ENCODE results near the gene RNF186. TPM values are rescaled to one million over a fixed set of nuclear protein-coding genes. Genes with fewer than 3 reads are reported as not detected.
"Not testable (repeated sequence)": the region's sequence is repeated elsewhere in the genome, so short reads cannot be mapped to it uniquely, and the experiment has no call there.

RNF186 gene
- total RNA-seq, 1 experiment from 2014 or later: not detected

DNA sequence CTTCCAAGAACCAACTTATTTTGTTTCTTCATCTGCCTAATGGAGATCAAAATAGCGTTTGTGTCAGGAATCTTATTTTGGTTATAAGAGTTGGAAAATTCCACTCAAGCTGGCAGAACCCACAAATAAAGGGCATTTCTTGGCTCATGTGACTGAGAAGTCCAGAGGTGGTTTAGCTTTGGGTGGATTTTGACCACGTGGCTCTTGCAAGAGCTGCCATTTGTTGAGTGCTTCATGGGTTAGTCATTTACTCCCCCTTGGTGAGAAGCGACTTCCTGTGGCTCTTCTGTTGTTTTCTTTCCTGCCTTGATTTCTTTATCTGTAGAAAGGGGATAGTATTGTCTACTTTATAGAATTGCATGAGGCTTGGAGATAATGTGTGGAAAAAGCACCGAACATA is 9.5 kb upstream of the RNF186 start:
- DNase-seq (ENCODE audit: low read depth): peak; percentile 28

DNA sequence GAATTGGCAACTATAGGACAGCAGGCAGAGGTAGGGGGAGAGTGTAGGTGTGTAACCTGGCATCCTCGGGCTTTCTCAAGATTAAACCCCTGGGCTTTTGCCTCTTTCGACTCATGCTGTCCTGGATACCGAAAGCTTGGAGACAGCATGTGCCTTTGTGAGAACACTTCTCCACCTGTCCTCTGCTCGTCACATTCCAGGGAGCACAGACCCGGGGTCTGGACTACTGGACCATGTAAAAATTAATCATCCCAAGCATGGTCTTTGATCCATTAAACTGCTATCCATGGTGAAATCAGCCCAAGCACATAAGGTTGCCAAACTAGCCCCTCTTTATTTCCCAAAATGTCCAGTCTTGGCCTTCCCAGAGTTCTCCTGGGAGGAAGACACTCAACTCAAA is 9.0 kb upstream of the RNF186 start:
- DNase-seq (ENCODE audit: low read depth): no peak

DNA sequence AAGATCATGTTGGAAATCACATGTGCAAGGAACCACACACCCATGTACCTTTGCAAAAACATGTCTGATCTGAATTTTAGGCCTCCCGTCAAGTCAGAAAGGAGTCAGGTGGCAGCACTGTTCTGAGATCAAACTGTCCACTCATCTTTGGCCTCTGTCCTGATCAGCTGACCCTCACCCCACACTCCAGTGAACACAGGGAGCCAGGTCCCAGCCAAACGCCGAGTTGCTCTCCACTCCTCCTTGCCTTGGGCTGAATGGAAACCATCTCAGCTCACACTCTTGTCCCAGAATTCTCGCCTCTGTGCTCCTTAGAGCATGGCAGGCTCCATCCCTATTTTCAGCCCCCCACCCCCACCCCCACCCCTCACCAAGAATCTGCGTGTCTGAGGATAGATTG is 4.6 kb upstream of the RNF186 start:
- no peak for DNase-seq (ENCODE audit: low read depth)

DNA sequence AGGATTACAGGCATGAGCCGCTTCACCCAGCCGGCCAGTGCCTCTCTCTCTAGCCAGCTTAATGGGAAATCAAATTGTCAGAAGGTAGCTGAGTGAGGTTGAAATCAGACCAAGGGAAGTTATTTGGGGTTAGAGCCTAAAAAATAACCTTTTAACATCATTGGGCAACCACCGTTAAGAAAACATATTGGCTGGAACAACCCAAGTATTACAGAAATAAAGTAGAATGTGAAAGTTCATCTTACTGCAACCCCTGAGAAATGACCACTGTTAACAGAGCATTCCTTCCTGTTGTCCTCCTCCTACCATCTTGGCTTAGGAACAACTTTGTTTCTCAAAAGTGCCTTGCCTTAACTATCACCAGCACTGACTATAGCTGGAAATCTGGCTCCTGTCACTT is 3.2 kb upstream of the RNF186 start:
- DNase-seq (ENCODE audit: low read depth): no peak

DNA sequence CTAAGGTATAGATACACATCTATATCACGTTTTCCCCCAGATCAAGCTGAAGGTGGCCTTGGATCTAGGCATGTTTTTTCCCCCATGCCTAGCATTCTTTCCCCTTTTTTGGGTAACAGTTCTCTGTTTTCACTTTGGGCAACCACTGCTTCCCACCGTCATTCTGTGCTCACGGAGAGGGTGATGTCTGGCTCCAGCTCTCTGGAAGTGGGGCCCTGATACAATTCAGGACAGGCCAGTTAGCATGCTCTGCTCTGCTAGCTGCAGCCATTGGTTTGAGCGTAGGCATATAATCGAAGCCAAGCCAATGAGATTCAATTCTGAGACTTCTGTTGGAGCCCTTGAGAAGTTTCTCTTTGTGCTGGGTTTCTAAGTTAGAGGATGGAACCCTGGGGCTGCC is 2.1 kb upstream of the RNF186 start:
- DNase-seq (ENCODE audit: low read depth): no peak

DNA sequence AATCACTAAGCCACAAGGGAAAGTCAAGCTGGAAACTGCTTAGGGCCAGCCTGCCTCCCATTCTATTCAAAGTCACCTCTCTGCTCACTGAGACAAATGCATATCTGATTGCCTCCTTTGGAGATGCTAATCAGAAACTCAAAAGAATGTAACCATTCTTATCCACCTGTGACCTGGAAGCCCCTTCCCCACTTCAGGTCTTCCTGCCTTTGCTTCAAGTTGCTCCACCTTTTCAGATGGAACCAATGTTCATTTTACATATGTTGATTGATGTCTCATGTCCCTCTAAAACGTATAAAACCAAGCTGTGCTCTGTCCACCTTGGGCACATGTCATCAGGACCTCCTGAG is 1.6 kb upstream of the RNF186 start:
- DNase-seq (ENCODE audit: low read depth): not testable (repeated sequence)

DNA sequence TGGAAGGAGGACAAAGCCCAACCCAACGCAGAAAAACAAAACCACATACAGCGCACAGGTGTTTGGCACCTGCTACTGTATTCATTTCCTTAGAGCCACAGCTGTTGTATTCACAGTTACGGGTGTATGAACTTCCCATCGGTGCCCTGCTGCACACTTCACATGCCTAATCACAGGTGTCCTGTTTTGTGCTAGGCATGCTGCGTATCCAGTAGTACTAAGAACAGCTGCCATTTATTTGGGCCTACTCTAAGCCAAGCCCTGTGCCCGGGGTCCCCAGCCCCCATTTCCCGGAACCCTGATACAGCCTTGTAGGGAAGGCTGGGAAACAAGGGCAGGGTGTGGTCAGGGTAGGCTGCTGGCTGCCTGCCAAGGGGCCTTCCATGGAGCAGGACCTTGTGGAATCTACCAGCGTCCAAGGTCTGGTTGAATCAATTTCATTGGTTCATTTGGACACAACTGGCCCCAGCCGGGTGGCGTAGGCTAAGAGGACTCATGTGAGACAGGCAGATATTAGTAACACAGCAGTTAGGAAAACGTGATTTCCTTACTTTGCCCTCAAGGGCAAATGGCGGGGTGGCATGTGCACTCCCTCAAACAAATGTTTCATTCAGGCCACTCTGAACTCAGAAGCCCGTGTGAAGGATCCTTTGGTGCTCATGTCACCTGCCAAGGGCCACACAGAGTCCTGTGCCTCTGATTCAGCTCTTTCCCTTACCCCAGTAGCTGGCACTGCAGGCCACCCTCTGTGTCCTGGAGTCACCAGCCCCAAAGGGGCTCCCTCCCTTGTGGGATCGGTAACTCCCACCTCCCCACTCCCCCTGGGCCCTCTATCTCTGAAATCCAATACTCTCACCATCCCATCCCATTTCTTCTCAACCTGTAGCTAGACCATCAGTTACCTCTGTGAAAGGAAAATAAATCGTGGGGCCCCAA is 986 bp upstream of the RNF186 start:
- DNase-seq (ENCODE audit: low read depth): no peak

DNA sequence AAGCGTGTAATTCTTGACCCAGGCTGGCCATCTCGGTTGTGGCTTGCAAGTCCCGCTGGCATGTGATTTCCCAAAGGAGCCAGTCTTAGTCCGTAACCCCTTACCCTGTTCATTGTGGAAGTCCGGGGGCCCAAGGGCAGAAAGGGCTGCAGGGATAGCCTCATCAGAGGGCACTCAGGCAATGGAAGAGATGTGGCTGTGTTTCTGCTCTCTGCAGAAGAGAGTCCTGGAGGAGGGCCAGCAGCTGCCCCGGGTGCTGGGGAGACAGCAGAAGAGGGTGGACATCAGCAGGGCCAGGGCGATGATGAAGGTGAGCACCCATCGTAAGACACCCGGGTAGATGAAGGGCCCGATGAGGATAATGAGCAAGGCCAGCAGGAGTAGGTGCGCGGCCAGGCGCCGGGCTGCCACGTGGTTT is 830 bp downstream of the RNF186 start:
- no peak for DNase-seq (ENCODE audit: low read depth)

DNA sequence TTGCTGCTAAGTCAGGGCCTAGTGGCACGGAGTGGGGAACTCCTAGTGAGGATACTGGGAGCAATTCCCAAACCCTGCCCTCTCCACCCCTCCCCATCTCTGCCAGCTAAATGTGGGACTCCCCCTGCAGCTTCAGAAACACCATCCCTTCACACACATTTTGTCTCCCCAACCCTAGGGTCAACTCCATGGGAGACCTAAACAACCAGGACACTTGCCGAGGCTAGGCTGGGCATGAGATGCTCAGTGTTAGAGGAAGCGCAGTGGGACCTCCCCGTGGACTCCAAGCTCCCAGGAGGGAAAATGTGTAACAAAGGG is 1.5 kb downstream of the RNF186 start:
- DNase-seq (ENCODE audit: low read depth): no peak

DNA sequence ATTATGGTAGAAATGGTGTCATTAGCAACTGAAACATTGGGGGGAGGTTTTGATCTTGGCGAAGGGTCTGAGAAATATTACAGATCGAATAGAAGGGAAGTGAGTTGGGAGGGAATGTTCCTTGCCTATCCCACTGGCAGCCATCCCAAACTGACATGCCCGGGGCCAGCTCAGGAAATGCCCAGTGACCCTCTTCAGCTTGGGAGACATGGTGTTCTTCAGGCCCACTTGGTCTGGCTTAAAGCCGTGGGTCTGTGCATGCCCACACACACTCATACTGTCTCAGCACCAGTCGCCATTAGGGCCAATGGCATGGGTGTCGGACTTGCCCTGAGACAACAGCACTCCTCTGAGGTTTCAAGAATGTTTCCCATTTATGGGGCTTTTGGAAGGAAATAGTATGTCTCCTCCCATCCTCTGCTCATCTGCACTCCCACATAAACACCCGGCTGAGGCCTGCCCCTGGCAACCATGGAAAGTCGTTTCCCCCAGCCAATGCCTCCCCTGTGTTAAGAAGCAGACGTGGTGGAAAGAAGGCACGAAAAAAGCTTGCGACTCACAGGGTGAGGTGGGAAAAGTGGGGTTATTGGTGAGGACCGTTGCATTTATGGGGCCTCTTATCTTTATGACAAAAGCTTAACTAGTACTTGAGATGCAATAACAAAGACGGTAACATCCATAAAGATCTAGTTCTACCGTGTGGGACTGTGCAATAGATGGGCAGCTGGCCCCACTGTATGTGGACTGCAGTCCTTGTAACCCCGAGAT is 2.0 kb downstream of the RNF186 start:
- DNase-seq (ENCODE audit: low read depth): no peak

DNA sequence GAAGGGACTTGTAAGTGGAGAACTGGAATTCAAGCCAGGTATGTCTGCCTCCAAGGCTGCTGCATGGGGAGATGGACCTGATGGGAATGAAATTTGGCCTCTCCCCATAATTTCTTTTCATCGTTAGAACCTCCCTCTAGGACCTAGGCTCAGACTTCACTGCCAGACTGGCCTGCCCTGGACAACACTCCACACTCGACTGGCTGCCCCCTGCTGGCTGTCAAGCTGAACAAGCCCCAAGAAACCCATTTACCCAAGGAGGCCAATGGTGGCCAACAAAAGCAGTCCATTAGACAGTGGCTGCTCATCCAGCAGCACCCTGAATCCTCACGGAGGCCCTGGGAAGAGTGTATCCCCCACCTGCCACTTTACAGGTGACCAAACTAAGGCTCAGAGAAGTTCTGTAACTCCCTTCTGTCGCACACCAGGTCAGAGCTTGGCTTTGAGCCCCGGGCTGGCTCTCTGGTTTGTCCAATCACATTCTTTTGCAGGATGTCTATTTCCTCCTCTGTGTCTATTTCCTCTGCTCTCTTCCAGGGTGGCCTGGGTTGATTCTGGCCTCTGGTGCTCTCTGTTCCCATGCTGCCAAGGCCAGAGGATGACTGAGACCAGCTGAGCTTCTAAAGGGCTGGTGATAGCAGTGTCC is 3.8 kb downstream of the RNF186 start:
- peak; percentile 47 for DNase-seq (ENCODE audit: low read depth)

DNA sequence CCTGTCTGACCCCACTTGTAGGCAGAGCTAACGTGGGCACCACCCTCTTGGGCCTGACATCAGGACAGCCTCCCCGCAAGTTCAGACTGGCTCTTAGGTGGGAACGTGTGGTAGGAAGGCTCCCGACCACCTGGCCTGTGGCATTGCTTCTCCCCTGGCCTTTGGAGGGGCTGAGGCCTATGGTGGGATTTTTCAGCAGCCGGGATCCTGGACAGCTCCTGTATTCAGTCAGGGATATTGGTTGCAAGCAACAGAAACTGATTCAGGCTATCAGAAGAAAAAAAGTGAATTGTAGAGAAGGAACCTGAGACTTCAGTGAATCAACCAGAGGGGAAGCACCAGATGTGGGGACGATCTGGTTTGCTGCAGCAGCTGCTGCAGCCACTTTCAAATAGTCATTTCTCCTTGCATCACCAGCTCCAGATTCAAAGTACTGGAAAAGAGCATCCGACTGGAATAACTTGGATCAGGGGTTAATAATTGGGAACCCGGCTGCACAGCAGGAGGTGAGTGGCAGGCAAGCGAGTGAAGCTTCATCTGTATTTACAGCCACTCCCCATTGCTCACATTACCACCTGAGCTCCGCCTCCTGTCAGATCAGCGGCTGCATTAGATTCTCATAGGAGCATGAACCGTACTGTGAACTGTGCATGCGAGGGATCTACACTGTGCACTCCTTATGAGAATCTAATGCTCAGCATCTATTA is 5.9 kb downstream of the RNF186 start:
- no peak for DNase-seq (ENCODE audit: low read depth)

DNA sequence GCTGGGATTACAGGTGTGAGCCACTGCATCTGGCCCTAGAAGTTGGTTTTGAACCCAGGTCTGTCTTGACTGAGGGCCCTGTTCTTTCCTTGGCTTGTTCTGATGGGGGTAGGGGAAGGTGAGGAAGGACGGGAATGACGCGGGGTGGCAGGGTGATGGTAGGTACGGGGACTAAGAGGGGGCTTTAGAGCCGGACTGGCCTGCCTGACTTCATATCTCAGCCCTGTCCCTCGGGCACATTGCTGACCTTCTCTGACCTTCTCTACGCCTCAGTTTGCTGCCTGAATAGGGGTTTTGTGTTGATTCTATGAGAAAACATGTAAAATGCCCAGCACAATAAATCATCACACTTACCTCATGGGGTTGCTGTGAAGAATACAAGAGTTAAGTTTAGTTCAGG is 6.7 kb downstream of the RNF186 start:
- no peak for DNase-seq (ENCODE audit: low read depth)

DNA sequence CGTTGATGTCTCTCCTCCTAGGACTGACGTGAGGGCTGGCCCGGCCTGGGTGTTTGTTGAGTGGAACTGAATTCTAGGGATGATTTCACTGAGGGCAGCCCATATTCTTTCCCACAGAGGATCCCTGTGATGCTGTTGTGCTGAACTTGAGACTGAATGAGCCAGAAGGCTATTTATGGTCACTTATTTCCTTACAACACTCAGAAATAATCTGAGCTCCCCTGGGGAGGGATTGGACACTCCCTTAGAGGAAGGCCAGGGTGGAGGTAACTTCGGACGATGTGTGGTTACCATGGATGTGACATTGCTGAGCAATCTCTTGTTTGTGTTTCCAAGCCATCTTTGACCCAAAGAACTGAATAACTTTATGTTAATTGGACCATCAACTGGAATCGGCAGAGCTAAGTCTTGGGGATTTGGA is 10.2 kb downstream of the RNF186 start:
- no peak for DNase-seq (ENCODE audit: low read depth)

DNA sequence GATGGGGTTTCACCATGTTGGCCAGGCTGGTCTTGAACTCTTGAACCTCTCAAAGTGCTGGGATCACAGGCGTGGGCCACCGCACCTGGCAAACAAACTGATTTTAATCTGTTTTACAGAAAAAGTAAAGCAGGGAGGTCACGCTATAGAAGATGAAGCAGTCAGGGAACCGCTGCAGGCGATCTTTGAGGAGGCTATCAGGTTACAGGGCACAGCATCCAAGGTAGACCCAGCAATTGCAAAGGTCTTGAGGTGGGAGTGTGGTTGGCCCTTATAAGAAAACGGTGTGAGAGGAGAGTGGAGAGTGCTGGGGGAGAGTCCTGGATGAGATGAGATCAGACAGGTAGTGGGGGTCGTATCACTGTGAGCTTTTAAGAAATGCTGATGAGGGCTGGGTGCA is 12.8 kb downstream of the RNF186 start:
- no peak for DNase-seq (ENCODE audit: low read depth)

DNA sequence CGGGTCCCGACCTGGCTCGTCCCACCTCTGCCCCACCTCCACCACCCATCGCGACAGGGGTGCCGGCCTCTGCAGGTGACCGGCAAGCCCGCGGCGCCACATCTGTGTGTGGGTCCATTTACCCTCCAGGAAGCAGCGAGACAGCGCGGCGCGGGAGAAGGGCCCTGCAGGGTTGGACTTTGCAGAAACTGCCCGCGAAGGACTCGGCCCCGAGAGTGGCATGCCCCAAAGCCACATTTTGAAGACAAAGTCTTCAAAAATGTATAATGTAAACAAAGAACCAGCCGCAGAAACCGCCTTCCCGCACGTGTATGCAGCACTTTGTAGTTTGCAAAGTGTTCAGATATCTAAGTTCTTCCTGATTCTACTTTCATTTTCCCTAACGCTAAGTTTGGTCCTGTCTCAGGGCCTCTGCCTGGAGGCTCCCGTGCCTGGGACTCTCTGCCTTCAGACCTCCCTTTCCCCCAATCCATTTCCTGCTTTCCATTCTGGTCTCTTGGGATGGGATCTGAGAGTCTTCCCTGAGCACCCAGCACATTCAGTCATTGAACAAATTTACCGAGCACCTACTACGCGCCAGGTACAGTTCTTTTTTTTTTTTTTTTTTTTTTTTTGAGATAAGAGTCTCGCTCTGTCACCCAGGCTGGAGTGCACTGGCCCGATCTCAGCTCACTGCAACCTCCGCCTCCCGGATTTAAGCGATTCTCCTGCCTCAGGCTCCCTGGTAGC is 14.8 kb downstream of the RNF186 start:
- DNase-seq (ENCODE audit: low read depth): peak; percentile 70

DNA sequence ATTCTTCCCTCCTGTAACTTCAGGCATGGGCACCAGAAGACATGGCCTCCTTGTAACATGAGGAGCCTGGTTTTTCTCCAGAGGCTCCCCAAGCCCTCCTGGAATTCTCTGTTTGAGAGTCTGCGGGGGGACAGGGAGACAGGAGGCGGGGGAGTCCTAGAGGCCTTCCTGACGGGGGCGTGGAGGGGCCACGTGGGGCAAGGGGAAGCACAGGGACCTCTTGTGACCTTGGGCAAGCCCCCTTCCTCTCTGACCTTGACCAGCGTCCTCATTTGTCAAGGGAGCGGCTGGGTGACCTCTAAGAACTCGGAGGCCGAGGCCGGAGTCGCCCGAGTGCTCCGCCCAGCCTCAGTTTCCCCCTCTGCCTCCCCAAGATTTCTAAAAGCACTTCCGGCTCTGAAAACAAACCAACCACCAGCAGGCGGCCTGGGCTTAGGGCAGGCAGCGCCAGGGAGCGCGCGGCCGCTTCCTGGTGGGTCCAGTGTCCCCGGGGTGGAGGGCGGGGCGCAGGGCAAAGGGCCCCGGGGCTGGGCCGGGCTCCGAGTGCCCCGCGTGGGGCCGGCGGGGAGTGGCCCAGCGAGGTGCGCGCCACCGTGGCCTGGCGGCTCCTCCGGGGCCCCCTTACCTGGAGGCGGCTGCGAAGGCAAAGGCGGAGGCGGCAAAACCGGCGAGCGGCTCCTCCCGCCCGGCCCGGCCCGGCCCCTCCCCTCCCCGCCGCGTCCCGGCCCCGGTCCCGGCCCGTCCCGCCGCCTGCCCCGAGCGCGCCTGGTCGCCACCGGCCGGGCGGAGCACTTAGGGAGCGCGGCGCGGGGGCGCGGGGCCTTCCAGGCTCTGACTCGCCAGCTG is 15.6 kb downstream of the RNF186 start, which contains the start of gene TMCO4:
Gene TMCO4, minus strand, starts transcription at position 687 of the 846 bp plus-strand sequence. CDS start 19,158 bp downstream, outside the sequence.
- DNase-seq (ENCODE audit: low read depth): peak; percentile 49

DNA sequence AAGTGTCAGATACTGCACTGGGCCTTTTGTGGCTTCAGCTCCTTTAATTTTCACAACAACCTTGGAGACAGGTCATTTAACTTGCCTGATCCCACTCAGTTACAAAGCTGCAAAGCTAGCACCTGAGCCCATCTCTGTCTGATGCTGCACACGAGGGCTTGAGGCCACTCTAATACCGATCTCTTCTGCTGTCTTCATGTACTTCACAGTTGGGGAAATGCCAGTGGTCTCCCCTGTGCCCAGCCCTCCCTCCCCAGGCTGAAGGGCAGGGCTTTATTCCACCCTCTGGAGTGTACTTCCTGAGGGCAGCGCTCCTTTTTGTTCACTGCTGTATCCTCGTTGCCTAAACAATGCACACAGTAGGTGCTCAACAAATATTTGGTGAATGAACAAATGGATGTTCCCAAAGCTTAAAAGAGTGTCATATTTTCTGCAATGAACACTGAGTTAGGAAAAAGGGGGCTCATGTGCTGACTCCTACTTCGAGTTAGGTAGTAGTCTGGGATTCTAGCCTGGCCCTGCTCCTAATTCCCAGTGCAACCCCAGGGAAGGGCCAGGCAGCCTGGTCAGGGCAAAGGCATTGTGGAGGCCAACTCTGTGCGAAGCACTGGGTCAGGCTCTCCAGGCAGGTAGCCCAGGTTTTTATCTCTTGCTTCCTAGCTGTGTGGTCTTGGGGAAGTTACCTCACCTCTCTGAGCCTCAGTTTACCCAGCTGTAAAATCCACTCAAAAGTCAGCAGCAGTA is 16.4 kb downstream of the RNF186 start:
- DNase-seq (ENCODE audit: low read depth): no peak

DNA sequence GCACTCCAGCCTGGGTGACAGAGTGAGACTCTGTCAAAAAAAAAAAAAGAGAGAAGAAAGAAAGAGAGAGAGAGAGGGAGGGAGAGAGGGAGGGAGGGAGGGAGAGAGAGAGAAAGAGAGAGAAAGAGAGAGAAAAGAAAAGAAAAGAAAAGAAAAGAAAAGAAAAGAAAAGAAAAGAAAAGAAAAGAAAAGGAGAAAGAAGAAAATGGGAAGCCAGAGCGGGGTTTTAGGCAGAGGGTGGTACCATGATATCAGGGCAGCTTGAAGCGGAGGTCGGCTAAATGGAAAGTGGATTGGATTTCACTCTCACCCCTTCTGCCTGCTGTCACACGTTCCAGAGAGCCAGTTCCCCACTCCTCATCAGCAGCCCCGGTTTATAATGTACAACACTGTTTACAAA is 17.3 kb downstream of the RNF186 start:
- DNase-seq (ENCODE audit: low read depth): no peak

Data from LHCN-M2 (cell line).